Neural cell (in vitro differentiated cells): ENCODE measurements around the gene MOGAT1. TPM values are rescaled to one million over a fixed set of nuclear protein-coding genes. Genes with fewer than 3 reads are reported as not detected.

Source experiments
- H2AFZ ChIP-seq: fragments of 200-600, 300-800 bp; sonication (generic), shearing (Covaris generic); 2 replicates; pipeline ENCODE4 v1.6.0; 2014; ENCODE audit warnings: low read depth, mild to moderate bottlenecking, antibody characterized with exemption, low read length, moderate library complexity
- H3F3A ChIP-seq: fragments of 200-600 bp; shearing (Covaris generic); 2 replicates; pipeline ENCODE4 v1.6.1; 2016; ENCODE audit warnings: mild to moderate bottlenecking, moderate library complexity, mixed read lengths, antibody characterized with exemption, low read length; ENCODE audit not compliant: insufficient read depth, poor library complexity, severe bottlenecking
- H3K27ac ChIP-seq: fragments of 200-600, 300-800 bp; sonication (generic), shearing (Covaris generic); 2 replicates; pipeline ENCODE4 v1.5.1; 2014; ENCODE audit warnings: mild to moderate bottlenecking, low read length, moderate library complexity
- H3K27me3 ChIP-seq: fragments of 300-800, 200-600 bp; sonication (generic), shearing (Covaris generic); 2 replicates; pipeline ENCODE4 v1.6.0; 2014; ENCODE audit warnings: mild to moderate bottlenecking, low read depth, low read length, moderate library complexity; ENCODE audit not compliant: insufficient read depth
- H3K36me3 ChIP-seq: fragments of 300-800, 200-600 bp; sonication (generic), shearing (Covaris generic); 2 replicates; pipeline ENCODE4 v1.5.1; 2014; ENCODE audit warnings: mild to moderate bottlenecking, antibody characterized with exemption, low read length, moderate library complexity; ENCODE audit not compliant: insufficient read depth
- H3K4me2 ChIP-seq: fragments of 300-800, 200-600 bp; sonication (generic), shearing (Covaris generic); 2 replicates; pipeline ENCODE4 v1.6.0; 2014; ENCODE audit warnings: mild to moderate bottlenecking, low read length
- H3K4me3 ChIP-seq: fragments of 300-800, 200-600 bp; sonication (generic), shearing (Covaris generic); 2 replicates; pipeline ENCODE4 v1.5.1; 2014; ENCODE audit warnings: mild to moderate bottlenecking, low read length, moderate library complexity
- H3K79me2 ChIP-seq: fragments of 200-600 bp; shearing (Covaris generic); replicated peaks from 2 replicates; pipeline ENCODE4 v1.6.0; 2014; ENCODE audit warnings: mild to moderate bottlenecking, low read length, moderate library complexity; ENCODE audit not compliant: insufficient read depth
- H3K9ac ChIP-seq: fragments of 300-800, 200-600 bp; sonication (generic), shearing (Covaris generic); 2 replicates; pipeline ENCODE4 v1.6.1; 2016; ENCODE audit warnings: mild to moderate bottlenecking, low read length, mixed read lengths
- H3K9me2 ChIP-seq: fragments of 200-600 bp; shearing (Covaris generic); 2 replicates; pipeline ENCODE4 v1.6.1; 2016; ENCODE audit warnings: mild to moderate bottlenecking, low read length, mixed read lengths; ENCODE audit not compliant: insufficient read depth
- H3K9me3 ChIP-seq: fragments of 200-600, 300-800 bp; sonication (generic), shearing (Covaris generic); 2 replicates; pipeline ENCODE4 v1.6.1; 2016; ENCODE audit warnings: mild to moderate bottlenecking, mixed run types, low read length, moderate library complexity, mixed read lengths
- H4K20me1 ChIP-seq: fragments of 200-600 bp; shearing (Covaris generic); 2 replicates; pipeline ENCODE4 v1.6.1; 2016; ENCODE audit warnings: mild to moderate bottlenecking, mixed run types; ENCODE audit not compliant: insufficient read depth
- CTCF ChIP-seq: fragments of 450-650 bp; IDR thresholded peaks from 2 replicates; pipeline ENCODE4 v1.5.1; 2014; ENCODE audit warnings: antibody characterized with exemption, mild to moderate bottlenecking, moderate library complexity; ENCODE audit not compliant: poor library complexity, severe bottlenecking
- EP300 ChIP-seq: fragments of 450-650 bp; conservative IDR thresholded peaks from 2 replicates; pipeline ENCODE4 v1.6.1; 2014; ENCODE audit warnings: antibody characterized with exemption, mild to moderate bottlenecking, moderate library complexity; ENCODE audit not compliant: poor library complexity, severe bottlenecking
- EZH2 ChIP-seq: fragments of 200-600, 300-800 bp; shearing (Covaris generic), sonication (generic); IDR thresholded peaks from 2 replicates; pipeline ENCODE4 v1.6.1; 2014; ENCODE audit warnings: antibody characterized with exemption, low read length, borderline replicate concordance, mild to moderate bottlenecking; ENCODE audit not compliant: insufficient read depth, poor library complexity, severe bottlenecking
- MXI1 ChIP-seq: fragments of 450-650 bp; conservative IDR thresholded peaks from 2 replicates; pipeline ENCODE4 v1.6.1; 2014; ENCODE audit warnings: antibody characterized with exemption, mild to moderate bottlenecking; ENCODE audit not compliant: poor library complexity, severe bottlenecking
- POLR2AphosphoS5 ChIP-seq: IDR thresholded peaks from 2 replicates; pipeline ENCODE4 v1.6.1; 2012
- RAD21 ChIP-seq: fragments of 450-650 bp; conservative IDR thresholded peaks from 2 replicates; pipeline ENCODE4 v1.6.1; 2014; ENCODE audit warnings: antibody characterized with exemption, mild to moderate bottlenecking, moderate library complexity
- REST ChIP-seq: IDR thresholded peaks from 2 replicates; pipeline ENCODE4 v1.6.1; 2012; ENCODE audit warnings: borderline replicate concordance
- SMC3 ChIP-seq: fragments of 450-650 bp; conservative IDR thresholded peaks from 2 replicates; pipeline ENCODE4 v1.6.1; 2014; ENCODE audit warnings: antibody characterized with exemption, mild to moderate bottlenecking, moderate library complexity; ENCODE audit not compliant: poor library complexity
- TAF1 ChIP-seq: IDR thresholded peaks from 2 replicates; pipeline ENCODE4 v1.6.1; 2012; ENCODE audit warnings: low read depth
- polyA plus RNA-seq: library from polyadenylated mRNA; depleted of rRNA; stranded (reverse); fragments of >200 nt; gene quantifications from 2 replicates; pipeline ENCODE4 v1.2.3, GENCODE V29; 2014

The MOGAT1 gene
- polyA plus RNA-seq, 1 donor from 2014 or later, result not detected

- Histone ChIP-seq H4K20me1 (no peaks in the 10 kb centered on the region), H3K27ac (no peak overlapping the region), H3K9ac (no peak overlapping the region), H3K9me3 (no peaks in the 10 kb centered on the region), H3F3A (no peaks in the 10 kb centered on the region), H3K9me2 (no peaks in the 10 kb centered on the region), H3K4me3 (no peak overlapping the region), H2AFZ (no peak overlapping the region), H3K4me2 (no peak overlapping the region), H3K27me3 (no peaks in the 10 kb centered on the region), H3K36me3 (no peaks in the 10 kb centered on the region), H3K79me2 (no peaks in the 10 kb centered on the region)
- TF ChIP-seq POLR2AphosphoS5, result no peak
- TF ChIP-seq CTCF, result no peak
- no peak for TF ChIP-seq RAD21
- TF ChIP-seq REST, result no peak
- TF ChIP-seq TAF1, result no peak
- no peak for TF ChIP-seq EP300
- TF ChIP-seq MXI1, result no peak
- no peak for TF ChIP-seq EZH2
- TF ChIP-seq SMC3, result no peak
Measured at GRCh38 chr2:222743251-222743812, 71.9 kb downstream of the MOGAT1 start.

GRCh38 chr2:222745836-222746559, 74.5 kb downstream of the MOGAT1 start:
- Histone ChIP-seq H3K4me3 (no peak overlapping the region), H3K36me3 (no peaks in the 10 kb centered on the region), H3K9me2 (no peaks in the 10 kb centered on the region), H3K4me2 (no peak overlapping the region), H3K9me3 (no peaks in the 10 kb centered on the region), H3K79me2 (no peaks in the 10 kb centered on the region), H3K9ac (no peak overlapping the region), H2AFZ (no peak overlapping the region), H3K27me3 (no peaks in the 10 kb centered on the region), H3F3A (no peaks in the 10 kb centered on the region), H3K27ac (no peak overlapping the region), H4K20me1 (no peaks in the 10 kb centered on the region)
- no peak for TF ChIP-seq REST
- TF ChIP-seq SMC3, result no peak
- TF ChIP-seq EP300, result no peak
- no peak for TF ChIP-seq POLR2AphosphoS5
- no peak for TF ChIP-seq CTCF
- TF ChIP-seq TAF1, result no peak
- TF ChIP-seq RAD21, result no peak
- TF ChIP-seq MXI1, result no peak
- TF ChIP-seq EZH2, result no peak
